ENCODE data around the gene ZDHHC11B.
"Not testable (repeated sequence)": the region's sequence is repeated elsewhere in the genome, so short reads cannot be mapped to it uniquely, and the experiment has no call there.

ZDHHC11B gene

DNA sequence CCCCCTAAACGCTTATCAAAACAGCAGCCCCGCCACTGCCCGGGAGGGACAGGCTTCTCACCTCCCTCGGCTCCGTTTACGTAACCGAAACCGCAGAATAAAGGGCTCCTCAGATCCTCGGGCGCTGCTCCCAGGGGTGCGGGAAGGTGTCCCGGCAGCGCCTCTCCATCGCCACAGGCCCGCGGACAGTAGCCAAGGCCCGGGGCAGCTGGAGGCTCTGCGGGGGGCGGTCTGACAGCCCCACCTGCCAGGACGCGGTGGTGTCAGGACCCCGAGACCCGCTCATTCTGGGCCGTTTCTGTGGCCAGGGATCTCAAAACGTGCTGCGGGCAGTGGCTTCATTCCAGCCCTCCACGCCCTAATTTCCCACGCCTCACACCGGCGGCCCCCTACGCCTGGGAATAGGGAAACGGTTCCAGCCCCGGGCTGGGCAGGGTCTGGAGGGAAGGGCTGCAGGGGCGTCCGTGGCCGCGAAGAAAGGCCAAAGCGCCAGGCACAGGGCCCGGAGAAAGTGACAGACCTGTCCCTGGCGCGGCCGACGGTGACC, 575 bp downstream of the ZDHHC11B start:
- DNase-seq = peak; percentile 34 to 41

DNA sequence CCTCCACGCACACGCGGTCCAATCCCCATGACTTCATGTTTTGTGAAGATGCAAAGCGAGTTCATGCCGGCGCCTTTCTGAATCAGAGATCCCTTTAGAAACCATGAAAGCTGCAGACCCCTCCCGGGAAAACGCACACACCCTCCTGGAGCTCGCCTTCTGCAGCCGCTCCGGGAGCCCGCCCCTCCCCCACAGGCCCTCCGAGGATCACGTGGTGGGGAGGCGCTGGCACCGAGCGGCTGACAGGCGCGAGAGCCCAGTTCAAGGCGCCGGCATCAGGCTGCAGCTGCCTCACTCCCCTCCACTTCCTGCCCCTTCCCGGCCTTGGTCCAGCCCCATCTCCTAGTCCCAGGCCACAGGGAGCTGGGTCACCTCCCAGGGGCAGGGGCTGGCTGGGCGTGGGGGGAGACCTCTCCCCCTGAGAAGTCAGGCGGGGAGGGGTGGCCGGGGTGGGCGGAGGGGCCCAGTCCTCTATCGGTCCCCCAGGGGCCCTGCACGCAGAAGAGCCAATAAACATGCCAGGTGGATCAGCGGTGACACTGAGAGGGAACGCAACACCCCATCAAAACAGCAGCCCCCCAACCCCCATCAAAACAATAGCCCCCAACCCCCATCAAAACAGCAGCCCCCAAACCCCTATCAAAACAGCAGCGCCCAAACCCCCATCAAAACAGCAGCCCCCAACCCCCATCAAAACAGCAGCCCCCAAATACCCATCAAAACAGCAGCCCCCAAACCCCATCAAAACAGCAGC, 1.3 kb downstream of the ZDHHC11B start:
- peak; percentile 54 to 59 for DNase-seq

DNA sequence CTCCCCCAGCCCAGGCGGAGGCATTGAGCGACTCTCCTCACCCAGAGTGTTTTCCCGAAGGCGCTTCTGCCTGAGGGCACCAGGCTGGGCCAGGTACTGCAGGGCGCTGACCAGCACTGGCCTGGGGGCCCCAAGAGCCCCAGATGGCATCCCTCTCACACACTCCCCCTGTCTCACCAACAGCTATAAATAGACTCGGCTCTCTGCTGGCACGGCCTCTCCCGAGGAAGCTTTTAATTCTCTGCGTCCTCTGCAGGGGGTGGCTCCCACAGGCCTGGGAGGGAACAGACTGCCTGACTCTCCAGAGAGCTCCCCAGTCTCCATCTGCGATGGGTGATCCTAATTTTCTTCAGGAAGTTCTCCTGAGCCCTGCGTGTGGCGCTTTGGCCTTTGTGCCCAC, 2.2 kb downstream of the ZDHHC11B start:
- not testable (repeated sequence) for DNase-seq

DNA sequence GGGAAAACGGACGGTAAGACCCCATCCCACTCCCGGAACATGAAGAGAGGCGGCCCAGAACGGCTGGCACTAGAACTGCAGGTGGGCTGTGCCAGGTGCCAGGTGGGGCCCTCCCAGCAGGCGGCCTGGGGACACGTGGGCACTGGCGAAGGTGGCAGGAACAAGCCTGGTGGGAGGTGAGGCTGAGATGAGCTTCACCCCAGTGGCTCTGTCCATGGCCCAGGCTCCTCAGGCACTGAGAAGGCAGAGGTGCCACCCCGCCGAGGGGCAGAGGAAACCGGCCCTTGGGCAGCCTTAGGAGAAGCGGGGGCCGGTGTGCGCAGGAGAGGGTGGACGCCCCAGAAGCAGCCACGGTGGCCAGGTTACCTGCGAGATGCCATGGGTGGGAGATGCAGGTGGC, 4.0 kb downstream of the ZDHHC11B start:
- DNase-seq = not testable (repeated sequence)

DNA sequence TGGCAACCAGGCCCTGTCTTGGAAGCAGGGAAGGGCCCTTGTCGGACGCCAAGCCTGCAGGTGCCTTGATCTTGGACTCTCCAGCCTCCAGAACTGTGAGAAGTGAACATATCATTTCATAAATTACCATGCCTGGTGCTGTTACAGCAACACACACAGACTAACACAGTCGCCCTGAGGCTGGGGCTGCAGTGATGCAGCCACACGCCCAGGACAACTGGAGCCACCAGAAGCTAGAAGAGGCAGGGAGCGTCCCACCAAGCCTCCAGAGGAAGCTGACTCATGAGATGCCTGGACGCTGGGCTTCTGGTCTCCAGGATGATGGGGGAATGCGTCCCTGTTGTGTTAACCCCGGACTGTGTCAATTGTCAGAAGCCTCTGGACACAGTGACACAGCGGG, 5.6 kb downstream of the ZDHHC11B start:
- not testable (repeated sequence) for DNase-seq

DNA sequence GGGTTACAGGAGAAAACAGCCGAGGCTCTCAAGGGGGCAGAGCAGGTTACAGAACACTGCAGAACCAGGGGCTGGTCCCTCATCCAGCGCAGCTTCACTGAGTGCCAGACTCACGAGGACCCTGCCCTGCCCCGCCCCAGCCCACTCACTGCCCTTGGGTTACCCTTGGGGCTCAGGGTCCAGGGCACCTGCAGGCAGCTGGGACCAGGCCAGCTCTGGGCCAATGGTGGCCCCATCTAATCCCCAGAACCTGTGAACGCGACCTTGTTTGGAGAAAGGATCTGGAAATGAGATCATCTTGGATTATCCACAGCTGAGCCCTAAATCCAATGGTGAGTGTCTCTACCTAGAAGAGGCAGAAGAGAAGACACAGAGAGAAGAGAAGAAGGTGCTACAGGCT, 6.1 kb downstream of the ZDHHC11B start:
- DNase-seq = not testable (repeated sequence)

DNA sequence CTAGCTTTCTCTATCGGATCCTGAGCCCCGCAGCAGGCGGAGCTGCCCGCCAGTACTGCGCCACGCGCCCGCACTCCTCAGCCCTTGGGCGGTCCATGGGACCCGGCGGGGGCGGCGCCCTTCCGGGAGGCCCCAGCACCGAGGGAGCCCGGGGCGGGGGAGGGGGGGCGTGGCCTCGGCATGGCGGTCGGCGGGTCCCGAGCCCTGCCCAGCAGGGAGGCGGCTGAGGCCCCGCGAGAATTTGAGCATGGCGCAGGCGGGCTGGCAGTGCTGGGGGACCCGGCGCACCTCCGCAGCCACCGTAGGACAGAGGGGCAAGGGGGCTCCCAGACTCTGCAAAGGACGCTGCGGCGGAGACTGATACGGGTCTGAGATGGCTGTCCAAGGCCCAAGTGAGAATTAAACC, 6.8 kb downstream of the ZDHHC11B start:
- no peak for DNase-seq

DNA sequence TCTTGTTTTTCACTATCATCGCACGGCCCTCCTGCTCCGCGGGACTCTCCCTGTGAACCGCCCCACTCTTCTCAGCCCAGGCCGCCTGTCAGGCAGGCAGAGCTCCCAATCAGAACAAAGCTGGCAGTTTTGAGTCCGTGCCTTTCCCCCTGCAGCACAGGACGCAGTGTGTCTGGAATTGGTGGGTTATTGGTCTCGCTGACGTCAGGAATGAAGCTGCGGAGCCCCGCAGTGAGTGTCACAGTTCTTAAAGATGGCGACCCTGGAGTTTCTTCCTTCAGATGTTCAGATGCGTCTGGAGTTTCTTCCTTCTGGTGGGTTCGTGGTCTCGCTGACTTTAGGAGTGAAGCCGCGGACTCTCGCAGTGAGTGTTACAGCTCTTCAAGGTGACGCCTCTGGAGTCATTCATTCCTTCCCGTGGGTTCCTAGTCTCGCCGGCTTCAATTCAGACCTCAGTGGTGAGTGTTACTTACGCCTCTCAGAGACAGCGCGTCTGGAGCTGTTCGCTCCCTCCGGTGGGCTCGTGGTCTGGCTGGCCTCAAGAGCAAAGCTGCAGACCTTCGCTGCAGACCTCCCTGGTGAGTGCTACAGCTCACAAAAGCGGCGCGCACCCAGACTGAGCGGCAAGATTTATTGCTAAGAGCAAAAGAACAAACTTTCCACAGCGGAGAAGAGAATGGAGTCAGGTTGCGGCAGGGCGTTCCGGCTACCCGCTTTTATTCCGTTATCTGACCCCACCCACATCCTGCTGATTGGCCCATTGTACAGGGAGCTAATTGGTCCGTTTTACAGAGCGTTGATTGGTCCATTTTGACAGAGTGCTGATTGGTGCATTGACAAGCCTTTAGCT, 7.4 kb downstream of the ZDHHC11B start:
- no peak for DNase-seq

DNA sequence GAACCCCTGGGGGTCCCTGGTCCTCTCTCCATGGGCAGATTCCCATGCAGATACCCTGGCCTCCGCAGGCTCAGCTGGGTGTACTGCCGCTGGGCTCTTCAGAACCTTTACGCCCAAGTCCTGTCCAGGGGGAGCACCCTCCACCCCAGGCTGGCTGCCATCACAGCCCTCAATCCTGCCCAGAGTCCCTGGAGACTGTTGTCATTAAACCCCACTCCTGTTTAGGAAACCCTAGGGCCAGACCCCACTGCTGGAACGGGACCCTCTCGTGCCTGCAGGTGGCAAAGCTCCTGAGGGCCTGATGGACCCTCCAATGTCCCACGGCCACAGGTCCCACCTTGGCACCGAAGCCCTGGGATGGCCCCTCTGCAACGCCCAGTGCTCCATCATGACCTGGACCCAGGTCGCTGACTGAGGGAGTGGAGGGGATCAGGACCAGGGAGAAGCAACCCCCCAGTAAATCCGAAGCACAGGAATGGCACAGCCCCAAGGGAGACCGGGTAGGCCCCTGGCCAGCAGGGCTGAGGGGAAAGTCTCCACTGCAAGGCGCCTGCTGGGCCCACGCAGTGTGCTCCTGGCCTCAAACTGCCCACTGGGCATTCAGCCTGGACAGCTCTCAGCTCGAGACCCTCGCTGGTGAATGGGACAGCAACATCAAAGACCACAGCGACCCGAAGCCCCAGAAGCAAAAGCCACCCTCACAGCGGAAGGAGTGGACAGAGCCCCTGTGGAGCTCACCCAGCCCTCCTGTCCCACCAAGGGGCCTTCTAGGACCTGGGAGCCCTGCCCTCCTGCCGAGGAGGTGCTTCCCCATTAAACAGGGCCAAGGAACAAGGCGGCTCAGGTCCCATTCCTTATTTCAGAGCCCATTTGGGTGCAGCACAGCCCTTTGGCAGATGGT, 8.3 kb downstream of the ZDHHC11B start:
- no peak for DNase-seq

DNA sequence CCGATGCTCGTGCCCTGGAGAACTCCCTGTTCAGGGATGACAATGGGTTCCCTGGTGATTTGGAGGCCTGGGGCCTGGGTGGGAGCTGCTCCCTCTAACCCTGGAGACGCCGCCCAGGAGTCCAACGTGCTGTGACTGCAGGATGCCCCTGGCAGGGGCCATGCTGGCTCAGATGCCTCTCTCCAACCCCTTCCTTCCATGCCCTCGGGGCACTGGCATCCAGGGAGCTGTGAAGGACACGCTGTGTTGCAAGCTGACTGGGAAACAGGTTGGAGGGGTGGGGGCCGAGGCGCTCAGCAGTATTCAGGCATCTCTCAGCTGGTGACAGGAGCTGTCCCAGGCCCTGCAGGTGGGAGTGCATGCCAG, 9.0 kb downstream of the ZDHHC11B start:
- not testable (repeated sequence) for DNase-seq

DNA sequence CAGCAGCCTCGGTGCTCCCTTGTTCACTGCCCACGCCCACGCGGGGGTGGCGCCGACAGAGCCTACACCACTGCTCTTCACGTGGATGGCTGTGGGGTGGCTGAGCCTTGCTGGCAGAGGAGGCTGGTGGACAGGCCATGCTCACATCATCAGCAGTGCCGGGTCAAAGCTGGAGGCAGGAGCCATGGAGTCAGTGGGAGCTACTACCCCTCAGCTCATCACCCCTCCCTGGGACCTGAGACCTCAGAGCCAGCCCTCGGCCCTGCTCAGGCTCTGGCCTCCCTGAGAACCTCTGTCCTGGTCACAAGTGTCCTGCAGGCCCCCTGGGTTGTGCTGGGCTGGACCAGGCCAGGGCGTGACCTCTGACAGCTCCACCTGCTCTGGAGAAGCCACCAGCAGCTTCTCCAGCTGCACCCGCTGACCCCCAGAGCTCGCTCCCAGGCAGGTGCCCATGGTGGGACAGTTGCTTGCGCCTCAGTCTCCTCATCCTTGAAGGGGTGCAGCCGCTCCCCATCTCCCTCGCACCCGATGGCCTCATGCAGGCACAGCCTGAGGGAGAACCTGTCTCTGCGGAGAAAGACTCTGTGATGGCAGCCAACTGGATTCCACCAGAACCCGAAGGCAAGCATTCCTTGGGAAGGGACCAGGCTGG, 9.5 kb downstream of the ZDHHC11B start:
- DNase-seq = peak in 1 of 2 experiments; percentile 10

DNA sequence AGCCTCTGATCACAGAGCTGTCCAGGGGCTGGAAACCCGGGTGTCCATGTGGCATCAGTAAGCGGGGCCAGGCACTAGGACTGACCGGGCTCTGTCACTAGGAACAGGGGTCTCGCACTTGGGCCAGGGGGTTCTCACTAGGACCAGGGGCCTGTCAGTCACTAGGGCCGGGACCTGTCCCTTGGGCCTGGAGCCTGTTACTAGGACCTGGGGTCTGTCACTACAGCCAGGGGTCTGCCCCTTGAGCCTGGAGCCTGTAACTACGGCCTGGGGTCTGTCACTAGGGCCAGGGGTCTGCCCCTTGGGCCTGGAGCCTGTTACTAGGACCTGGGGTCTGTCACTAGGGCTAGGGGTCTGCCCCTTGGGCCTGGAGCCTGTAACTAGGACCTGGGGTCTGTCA, 10.2 kb downstream of the ZDHHC11B start:
- not testable (repeated sequence) for DNase-seq

DNA sequence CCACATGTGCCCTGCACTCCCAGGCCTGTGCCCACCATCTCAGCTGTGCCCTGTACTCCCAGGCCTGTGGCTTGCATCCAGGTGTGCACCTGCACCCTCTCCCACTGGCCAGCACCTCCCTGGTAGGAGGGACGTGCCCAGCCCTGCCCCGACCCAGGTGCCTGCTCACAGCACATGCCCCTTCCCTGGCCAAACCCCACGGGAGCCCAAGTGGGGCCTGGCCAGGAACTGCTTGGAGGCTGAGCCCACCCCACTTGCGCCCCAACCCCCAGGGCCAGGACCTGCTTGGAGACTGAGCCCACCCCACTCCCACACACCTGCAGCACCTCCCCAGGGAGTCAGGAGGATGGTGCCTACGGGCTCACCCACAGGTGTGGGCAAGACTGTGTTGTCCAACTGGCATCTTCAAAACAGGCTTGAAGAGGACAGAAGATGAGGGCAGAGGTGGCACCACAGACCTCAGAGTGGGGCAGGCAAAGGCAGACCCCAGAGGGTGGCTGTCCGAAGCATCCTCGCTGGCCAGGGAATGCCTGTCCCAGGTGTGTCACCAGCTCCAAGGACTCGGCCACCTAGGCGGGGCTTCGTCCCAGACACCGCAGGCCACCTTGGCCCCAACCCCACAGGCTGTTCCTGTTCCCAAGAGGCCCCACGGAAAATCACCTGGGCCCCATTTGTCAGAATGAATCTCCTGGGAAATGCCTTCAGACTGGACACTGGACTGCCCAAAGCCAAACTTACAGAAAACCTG, 10.8 kb downstream of the ZDHHC11B start:
- DNase-seq = no peak

DNA sequence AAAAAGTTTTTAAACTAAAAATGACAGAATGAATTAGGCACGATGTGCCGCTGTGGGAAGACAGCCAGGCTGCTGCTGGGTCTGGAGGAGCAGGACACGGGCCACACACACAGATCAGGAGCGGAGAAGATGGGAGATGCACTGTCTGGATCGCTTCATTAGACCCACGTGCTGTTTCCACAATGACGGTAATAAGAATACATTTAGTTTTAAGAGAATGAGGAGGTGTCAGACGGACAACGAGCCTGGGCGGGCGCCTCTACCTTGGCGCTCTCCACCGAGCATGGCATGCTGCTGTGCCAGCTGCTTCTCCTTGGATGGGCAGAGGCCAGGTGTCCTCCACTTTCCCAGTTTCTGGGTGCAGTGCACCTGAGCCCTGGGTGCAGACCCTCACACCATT, 11.6 kb downstream of the ZDHHC11B start:
- not testable (repeated sequence) for DNase-seq

DNA sequence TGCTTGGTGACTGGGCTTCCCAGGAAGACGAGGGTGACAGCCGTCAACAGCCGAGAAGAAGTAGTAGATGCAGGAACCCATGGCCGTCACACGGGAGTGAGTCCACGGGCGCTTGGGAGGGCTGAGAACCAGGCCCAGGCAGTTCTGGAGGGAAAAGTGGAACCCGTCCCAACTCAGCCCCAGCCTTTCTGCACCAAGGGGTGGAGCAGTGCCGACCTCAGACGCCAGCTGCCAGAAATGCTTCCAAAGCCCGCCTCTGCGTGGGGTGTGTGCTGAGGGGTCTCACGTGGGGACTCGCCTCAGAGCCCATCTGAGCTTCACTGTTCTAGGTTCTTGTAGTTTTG, 12.0 kb downstream of the ZDHHC11B start:
- not testable (repeated sequence) for DNase-seq

DNA sequence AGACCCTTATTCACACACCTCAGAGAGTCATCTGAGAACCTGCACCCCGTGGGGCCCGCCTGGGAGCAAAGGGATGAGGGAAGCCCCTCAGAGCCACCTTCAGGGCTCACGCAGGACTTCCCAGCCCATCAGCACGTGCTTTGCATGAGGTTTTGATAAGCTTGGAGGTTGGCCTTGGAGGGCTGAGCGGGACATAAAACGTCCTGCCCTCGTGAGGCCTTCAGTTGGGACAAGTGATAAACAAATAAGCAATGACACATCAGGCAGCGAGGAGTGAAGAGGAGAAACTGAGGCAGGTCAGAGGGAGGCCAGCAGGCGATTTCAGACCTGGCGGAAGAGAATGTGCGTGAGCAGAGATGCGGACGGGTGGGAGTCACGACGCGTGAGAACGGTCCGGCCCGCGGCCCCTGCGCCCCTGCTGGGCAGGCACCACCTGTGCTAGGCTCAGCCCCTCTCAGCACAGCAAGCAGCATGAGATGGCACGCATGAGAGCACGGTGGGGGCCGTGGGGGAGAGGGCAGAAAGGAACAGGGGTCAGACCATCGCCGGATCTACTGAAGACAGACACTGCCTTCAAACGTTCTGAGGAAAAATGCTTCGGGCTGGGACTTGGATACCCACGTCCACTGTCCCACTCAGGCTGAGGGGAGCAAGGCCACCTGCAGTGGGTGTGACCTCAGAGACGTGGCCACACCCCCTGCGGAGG, 12.5 kb downstream of the ZDHHC11B start:
- not testable (repeated sequence) for DNase-seq

DNA sequence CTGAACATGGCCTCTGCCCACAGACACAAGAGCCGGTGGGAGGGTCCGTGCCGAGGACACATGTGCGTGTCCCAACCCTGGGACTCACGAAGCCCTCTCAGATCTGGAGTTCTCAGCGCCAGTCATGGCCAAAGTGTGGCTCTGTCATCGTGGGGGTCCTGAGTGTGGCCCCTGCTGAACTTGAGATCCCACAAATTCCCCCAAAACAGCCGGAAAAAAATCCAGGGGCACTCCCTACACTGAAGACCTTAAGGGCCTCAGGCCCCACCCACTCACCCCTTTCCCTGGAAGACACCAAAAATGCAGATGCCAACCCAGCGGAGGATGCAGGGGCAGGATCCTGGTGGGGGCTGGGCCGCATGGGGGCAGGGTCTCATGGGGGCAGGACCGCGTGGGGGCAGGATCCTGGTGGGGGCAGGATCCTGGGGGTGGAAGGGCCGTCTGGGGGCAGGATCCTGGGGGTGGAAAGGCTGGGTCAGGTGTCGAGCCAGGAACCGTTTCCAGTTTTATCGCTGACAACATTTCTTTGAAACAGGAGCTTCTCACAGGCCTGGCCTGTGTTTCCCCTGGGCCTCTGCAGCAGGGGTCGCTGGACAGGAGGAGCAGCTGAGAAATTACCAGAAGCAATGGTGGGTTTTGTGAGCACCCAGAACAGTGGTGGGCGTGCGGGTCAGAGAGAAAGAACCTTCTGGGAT, 13.3 kb downstream of the ZDHHC11B start:
- DNase-seq = not testable (repeated sequence)

DNA sequence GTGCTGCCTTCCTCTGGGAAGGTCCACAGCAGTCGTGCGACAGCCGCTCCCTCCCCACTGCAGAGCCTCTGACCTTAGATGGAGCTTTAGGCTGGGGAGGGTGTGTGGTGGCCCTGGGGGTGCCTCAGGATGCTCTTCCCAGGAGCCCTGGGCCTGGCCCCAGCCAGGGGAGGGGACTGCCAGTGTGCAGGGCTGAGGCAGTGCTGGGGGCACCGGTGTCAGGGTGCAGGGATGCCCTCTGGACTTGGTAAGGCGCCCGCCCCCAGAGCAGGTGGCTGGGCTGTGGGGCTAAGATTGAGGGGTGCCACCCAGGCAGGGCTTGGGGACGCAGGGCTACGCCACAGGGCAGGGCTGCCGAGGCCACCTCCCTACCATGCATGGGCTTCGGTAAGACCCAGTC, 13.9 kb downstream of the ZDHHC11B start:
- not testable (repeated sequence) for DNase-seq

DNA sequence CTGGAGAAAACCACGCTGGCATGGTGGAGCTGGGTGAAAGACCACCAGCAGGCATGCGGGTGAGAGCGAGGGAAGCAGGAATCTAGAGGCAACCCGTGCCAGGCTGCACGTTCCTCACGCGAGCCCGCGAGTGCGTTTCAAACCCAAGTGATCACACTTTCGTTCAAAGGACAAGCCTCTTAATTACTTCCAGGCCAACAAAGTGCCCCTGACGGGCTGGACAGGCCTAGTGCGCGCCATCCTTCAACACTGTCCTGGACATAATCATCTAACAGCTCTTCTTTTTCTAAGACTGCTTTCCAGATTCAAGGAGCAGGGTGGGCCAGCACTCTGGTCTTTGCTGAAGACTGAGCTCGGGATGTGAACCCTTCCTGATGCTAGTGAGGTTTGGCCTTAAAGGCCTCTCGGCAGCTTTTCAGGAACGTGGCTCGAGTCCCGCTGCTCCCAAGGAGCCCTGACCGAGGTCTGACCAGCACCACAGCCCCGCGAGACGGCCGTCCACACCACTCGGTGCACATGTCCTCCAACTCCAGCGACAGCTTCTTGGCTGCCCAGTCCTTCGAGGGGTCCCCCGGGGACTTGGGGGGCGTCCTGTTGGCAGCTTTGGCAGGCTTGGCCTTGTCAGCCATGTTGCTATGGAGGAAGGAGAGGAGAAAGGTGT, 14.9 kb downstream of the ZDHHC11B start:
- DNase-seq = not testable (repeated sequence)
